ENCODE results near the gene RNF150. TPM values are rescaled to one million over a fixed set of nuclear protein-coding genes. Genes with fewer than 3 reads are reported as not detected.

Gene RNF150
- total and polyA plus RNA-seq, 2 of the 8 experiments (the other 6 are each of a cell fraction or from before 2014, with no cell fraction given): 3.4 to 4.8 TPM

GRCh38 chr4:141038428-141038827 lies 94.8 kb downstream of the RNF150 start:
- Histone ChIP-seq H2BK120ac (replicated peaks; ENCODE audit: low read depth, low read length) (no peak overlapping the region), H3K56ac (replicated peaks; ENCODE audit: insufficient read length, low read depth, low read length) (no peak overlapping the region), H3K4ac (replicated peaks; ENCODE audit: insufficient read length, low read depth, low read length) (no peak overlapping the region), H3K4me1 (replicated peaks in 1 of 4; ENCODE audit: control insufficient read depth in 3 of 4, insufficient read depth in 4 of 4, low read length in 3 of 4) (no peaks in the 10 kb centered on the region), H2AFZ (ENCODE audit: low read length) (no peak overlapping the region), H3K23me2 (ENCODE audit: low read depth, low read length) (no peaks in the 10 kb centered on the region), H3K27me3 (replicated peaks in 1 of 4; ENCODE audit: control insufficient read depth in 3 of 4, extremely low read depth in 1 of 4, insufficient read depth in 3 of 4, low read length in 3 of 4) (no peaks in the 10 kb centered on the region), H4K5ac (ENCODE audit: insufficient read length, low read depth, low read length) (no peak overlapping the region), H2BK20ac (ENCODE audit: low read length) (no peak overlapping the region), H2BK15ac (ENCODE audit: low read length) (no peak overlapping the region), H3K23ac (ENCODE audit: insufficient read length) (no peak overlapping the region), H3K4me3 (ENCODE audit: extremely low read depth in 1 of 4, insufficient read depth in 2 of 4, low read depth in 3 of 4, low read length in 4 of 4) (no peak overlapping the region), H2BK5ac (ENCODE audit: low read depth, low read length) (no peak overlapping the region), H3K18ac (ENCODE audit: extremely low read depth, low read length) (no peak overlapping the region), H3K4me2 (ENCODE audit: insufficient read depth in 1 of 2, low read depth in 2 of 2, low read length in 2 of 2) (no peak overlapping the region), H3K27ac (ENCODE audit: low read depth, low read length) (no peak overlapping the region), H3K9me3 (ENCODE audit: insufficient read depth in 2 of 2, low read depth in 1 of 2, low read length in 1 of 2) (no peaks in the 10 kb centered on the region), H2BK12ac (ENCODE audit: low read depth, low read length) (no peak overlapping the region), H3K36me3 (ENCODE audit: control insufficient read depth in 2 of 4, insufficient read depth in 4 of 4, low read length in 3 of 4) (no peaks in the 10 kb centered on the region), H3K79me2 (ENCODE audit: control insufficient read depth in 1 of 2, insufficient read depth in 2 of 2, low read length in 2 of 2) (no peaks in the 10 kb centered on the region), H2AK5ac (ENCODE audit: low read depth, low read length) (no peak overlapping the region), H4K91ac (replicated peaks; ENCODE audit: insufficient read length, low read length) (no peak overlapping the region), H3K79me1 (ENCODE audit: low read depth, low read length) (no peaks in the 10 kb centered on the region), H4K20me1 (replicated peaks in 1 of 2; ENCODE audit: control insufficient read depth in 1 of 2, insufficient read depth in 2 of 2, low read length in 2 of 2) (no peaks in the 10 kb centered on the region), H4K8ac (ENCODE audit: extremely low read depth, insufficient read depth, low read length) (no peak overlapping the region), H3K14ac (ENCODE audit: insufficient read length) (no peak overlapping the region), H3K9ac (replicated peaks in 1 of 4; ENCODE audit: extremely low read depth in 1 of 4, low read depth in 3 of 4, low read length in 3 of 4) (no peak overlapping the region)
- no peak for DNase-seq (ENCODE audit: low read depth in 1 of 2, low spot score in 2 of 2)
- ChIA-PET CTCF (ENCODE audit: partially characterized antibody) (interaction anchor here (0.6 kb wide), 1 partner anchor 23 kb away, joined by 4 read pairs; no protein-coding TSS in a partner anchor), POLR2A (ENCODE audit: partially characterized antibody) (no interaction called here)
- FAIRE-seq: no peak
- WGBS, 2 experiments (ENCODE audit: extremely low coverage in 1 of 2, insufficient coverage in 1 of 2, insufficient read length in 1 of 2, insufficient replicate concordance in 2 of 2, low coverage in 1 of 2, low lambda C conversion rate in 2 of 2, missing lambda C conversion rate in 1 of 2): 94% methylated on average over 3 of the region's 3 CpGs; no CpG with 5 or more reads in 1 of the 2 experiments
- TF ChIP-seq SP4 (IDR thresholded peaks at IDR 0.05; ENCODE audit: low read length): no peak
- TF ChIP-seq BACH1 (IDR thresholded peaks at IDR 0.05; ENCODE audit: low read length): no peak
- TF ChIP-seq RBBP5 (IDR thresholded peaks at IDR 0.05; ENCODE audit: borderline replicate concordance, low read depth, low read length): no peak
- no peak for TF ChIP-seq TAF7 (optimal IDR thresholded peaks at IDR 0.05; ENCODE audit: borderline replicate concordance, low read depth, low read length)
- TF ChIP-seq NRF1 (IDR thresholded peaks at IDR 0.05; ENCODE audit: low read depth, low read length): no peak
- TF ChIP-seq SUZ12 (IDR thresholded peaks at IDR 0.05; ENCODE audit: low read length): no peak
- TF ChIP-seq TCF12 (IDR thresholded peaks at IDR 0.05; ENCODE audit: low read depth, low read length): no peak
- no peak for TF ChIP-seq CBX5 (IDR thresholded peaks at IDR 0.05; ENCODE audit: low read depth, low read length)
- no peak for TF ChIP-seq BCL11A (IDR thresholded peaks at IDR 0.05; ENCODE audit: low read depth in 2 of 2, low read length in 2 of 2)
- no peak for TF ChIP-seq RNF2 (IDR thresholded peaks at IDR 0.05; ENCODE audit: borderline replicate concordance, low read depth, low read length, missing control alignments, poor library complexity, severe bottlenecking)
- TF ChIP-seq RFX5 (IDR thresholded peaks at IDR 0.05; ENCODE audit: borderline replicate concordance, low read depth, low read length): no peak
- TF ChIP-seq KDM4A (IDR thresholded peaks at IDR 0.05; ENCODE audit: low read depth, low read length, severe bottlenecking): no peak
- no peak for TF ChIP-seq GABPA (IDR thresholded peaks at IDR 0.05; ENCODE audit: borderline replicate concordance, insufficient read depth, low read length)
- no peak for TF ChIP-seq JUND (IDR thresholded peaks at IDR 0.05; ENCODE audit: low read length)
- TF ChIP-seq POU5F1 (IDR thresholded peaks at IDR 0.05; ENCODE audit: low read depth, low read length): no peak
- no peak for TF ChIP-seq SIX5 (IDR thresholded peaks at IDR 0.05; ENCODE audit: low read depth, low read length)

All from H1 (cell line).